ENCODE data around the gene SH2D1B.

GRCh38 chr1:162365284-162366020 lies 46.5 kb downstream of the SH2D1B start:
- TF ChIP-seq POLR2AphosphoS5 (IDR thresholded peaks at IDR 0.05; ENCODE audit: low read depth) (no peak), ZNF331 (CRISPR knock-in tag; IDR thresholded peaks at IDR 0.05; ENCODE audit: low read depth) (no peak), CTCF (conservative IDR thresholded peaks at IDR 0.05; ENCODE audit: low read depth in 2 of 2) (no peak), JUNB (IDR thresholded peaks at IDR 0.05; ENCODE audit: unreplicated experiment) (no peak), EZH2phosphoT487 (IDR thresholded peaks at IDR 0.05; ENCODE audit: unreplicated experiment) (no peak), EZH2 (IDR thresholded peaks at IDR 0.05; ENCODE audit: low read depth, unreplicated experiment) (no peak), REST (IDR thresholded peaks at IDR 0.05; ENCODE audit: unreplicated experiment) (no peak), CREB1 (CRISPR knock-in tag; IDR thresholded peaks at IDR 0.05; ENCODE audit: low read depth) (no peak), ZNF114 (CRISPR knock-in tag; IDR thresholded peaks at IDR 0.05) (no peak)
